Measurements from ENCODE around the gene NRXN3. TPM values are rescaled to one million over a fixed set of nuclear protein-coding genes. Genes with fewer than 3 reads are reported as not detected.
"Not testable (repeated sequence)": the region's sequence is repeated elsewhere in the genome, so short reads cannot be mapped to it uniquely, and the experiment has no call there.

The NRXN3 gene
- total RNA-seq, 2 experiments from 2014 or later, result not detected

DNA sequence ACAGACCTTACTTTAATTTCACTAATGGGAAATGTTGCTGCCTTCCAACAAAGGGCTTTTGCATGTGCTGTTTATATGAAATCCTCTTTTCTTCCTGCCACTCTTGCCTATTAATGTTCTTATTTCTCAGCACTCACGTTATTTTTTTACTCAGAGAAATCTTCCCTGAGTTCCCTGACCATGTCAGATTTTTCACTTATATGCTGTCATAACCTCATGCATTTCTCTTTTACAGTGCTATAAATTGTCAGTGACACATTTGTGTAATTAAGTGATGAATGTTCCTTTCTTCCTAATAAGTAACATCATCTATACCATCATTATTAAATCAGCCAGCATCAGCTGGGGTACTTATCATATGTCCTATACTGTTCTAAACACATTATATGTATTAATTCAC lies 1597.1 kb downstream of the NRXN3 start:
- Mint-ChIP-seq H3K27me3 (no peaks in the 10 kb centered on the region), H3K36me3 (no peaks in the 10 kb centered on the region), H3K9me3 (peaks cover 17% of the 10 kb centered on the region), H3K27ac (no peak overlapping the region), H3K4me3 (no peak overlapping the region), H3K4me1 (ENCODE audit: low read depth) (no peaks in the 10 kb centered on the region)
- CTCF ChIA-PET, result no interaction called here
- intact Hi-C loops (cut with micrococcal nuclease), result no loop called here
- POLR2A ChIA-PET, result no interaction called here
- DNase-seq, result no peak

DNA sequence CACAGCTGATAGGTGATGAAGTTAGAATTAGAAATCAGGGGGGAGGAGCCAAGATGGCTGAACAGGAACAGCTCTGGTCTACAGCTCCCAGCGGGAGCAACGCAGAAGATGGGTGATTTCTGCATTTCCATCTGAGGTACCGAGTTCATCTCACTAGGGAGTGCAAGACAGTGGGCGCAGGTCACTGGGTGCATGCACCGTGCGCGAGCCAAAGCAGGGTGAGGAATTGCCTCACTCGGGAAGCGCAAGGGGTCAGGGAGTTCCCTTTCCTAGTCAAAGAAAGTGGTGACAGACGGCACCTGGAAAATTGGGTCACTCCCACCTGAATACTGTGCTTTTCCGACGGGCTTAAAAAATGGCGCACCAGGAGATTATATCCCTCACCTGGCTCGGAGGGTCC lies 1597.5 kb downstream of the NRXN3 start:
- H3K27me3 Mint-ChIP-seq; H3K36me3 Mint-ChIP-seq; H3K4me1 Mint-ChIP-seq (ENCODE audit: low read depth); intact Hi-C loops (cut with micrococcal nuclease); POLR2A ChIA-PET; CTCF ChIA-PET; H3K4me3 Mint-ChIP-seq; H3K27ac Mint-ChIP-seq; DNase-seq: not testable (repeated sequence)
- peaks cover 17% of the 10 kb centered on the region for H3K9me3 Mint-ChIP-seq

DNA sequence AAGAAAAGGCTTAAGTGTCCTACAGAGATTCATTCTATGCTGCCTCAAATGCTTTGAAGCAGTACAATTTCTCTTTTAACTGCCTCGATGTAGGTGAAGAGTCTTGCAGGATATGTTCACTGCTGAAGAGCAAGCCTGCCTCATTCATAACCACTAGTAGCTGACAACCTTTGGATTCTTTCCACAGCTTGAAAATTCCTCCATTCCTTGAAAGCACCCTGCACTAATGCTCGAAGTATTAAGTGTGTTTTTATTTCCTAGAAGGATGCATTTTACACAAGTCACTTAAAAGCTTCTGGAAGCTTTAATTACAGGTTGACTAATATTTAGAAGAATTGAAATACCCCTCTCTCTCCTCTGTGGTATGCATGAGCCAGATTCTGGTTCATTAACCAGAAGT lies 1611.7 kb downstream of the NRXN3 start:
- no peaks in the 10 kb centered on the region for H3K36me3 Mint-ChIP-seq
- H3K4me3 Mint-ChIP-seq, result no peak overlapping the region
- no peaks in the 10 kb centered on the region for H3K4me1 Mint-ChIP-seq (ENCODE audit: low read depth)
- no peak for DNase-seq
- peaks cover 2% of the 10 kb centered on the region for H3K9me3 Mint-ChIP-seq
- POLR2A ChIA-PET, result no interaction called here
- intact Hi-C loops (cut with micrococcal nuclease), result no loop called here
- H3K27ac Mint-ChIP-seq, result no peak overlapping the region
- H3K27me3 Mint-ChIP-seq, result no peaks in the 10 kb centered on the region
- CTCF ChIA-PET, result no interaction called here

DNA sequence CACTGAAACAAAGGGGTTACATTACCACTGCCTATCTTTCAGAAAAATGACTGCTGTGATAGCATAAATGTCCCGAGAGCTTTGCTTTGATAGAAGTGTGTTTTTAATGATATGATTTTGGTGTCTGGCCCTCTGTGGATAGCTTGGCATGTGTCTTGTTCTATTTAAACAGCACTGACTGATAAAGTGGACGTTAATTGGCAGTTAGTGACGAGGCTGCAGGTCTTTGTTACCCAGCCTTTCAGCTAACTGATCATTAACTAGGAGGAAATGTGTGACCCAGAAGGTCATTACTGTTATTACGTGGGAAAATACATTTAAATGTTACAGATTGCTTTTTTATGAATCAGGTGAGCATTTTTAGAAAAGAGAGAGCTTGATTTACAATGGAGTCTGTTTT lies 1612.9 kb downstream of the NRXN3 start:
- Mint-ChIP-seq H3K27ac (no peak overlapping the region), H3K4me3 (no peak overlapping the region), H3K27me3 (no peaks in the 10 kb centered on the region), H3K4me1 (ENCODE audit: low read depth) (no peaks in the 10 kb centered on the region), H3K9me3 (peaks cover 2% of the 10 kb centered on the region), H3K36me3 (no peaks in the 10 kb centered on the region)
- no peak for DNase-seq
- ChIA-PET POLR2A (no interaction called here), CTCF (no interaction called here)
- intact Hi-C loops (cut with micrococcal nuclease), result no loop called here

DNA sequence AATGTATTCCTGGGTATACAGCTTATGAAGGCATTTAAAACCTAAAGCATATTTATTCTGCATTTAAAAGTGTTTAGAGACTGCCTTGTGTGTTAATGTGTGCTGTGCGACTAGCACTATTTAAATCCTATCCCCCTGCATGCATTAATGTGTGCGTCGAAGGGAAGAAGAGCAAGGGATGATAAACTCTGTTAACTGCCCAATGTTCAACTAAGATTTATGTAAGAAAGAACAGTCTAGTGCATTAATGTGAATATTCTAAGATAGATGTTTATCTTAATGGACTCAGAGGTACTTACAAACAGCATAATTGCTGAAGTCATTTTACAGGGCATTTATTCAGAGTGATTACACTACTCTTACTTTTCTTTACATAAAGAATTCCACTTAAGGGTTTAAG lies 1616.3 kb downstream of the NRXN3 start:
- ChIA-PET CTCF (no interaction called here), POLR2A (no interaction called here)
- DNase-seq, result no peak
- Mint-ChIP-seq H3K4me3 (no peak overlapping the region), H3K4me1 (ENCODE audit: low read depth) (no peaks in the 10 kb centered on the region), H3K27ac (no peak overlapping the region), H3K36me3 (no peaks in the 10 kb centered on the region), H3K27me3 (no peaks in the 10 kb centered on the region), H3K9me3 (peaks cover 2% of the 10 kb centered on the region)
- intact Hi-C loops (cut with micrococcal nuclease), result no loop called here

DNA sequence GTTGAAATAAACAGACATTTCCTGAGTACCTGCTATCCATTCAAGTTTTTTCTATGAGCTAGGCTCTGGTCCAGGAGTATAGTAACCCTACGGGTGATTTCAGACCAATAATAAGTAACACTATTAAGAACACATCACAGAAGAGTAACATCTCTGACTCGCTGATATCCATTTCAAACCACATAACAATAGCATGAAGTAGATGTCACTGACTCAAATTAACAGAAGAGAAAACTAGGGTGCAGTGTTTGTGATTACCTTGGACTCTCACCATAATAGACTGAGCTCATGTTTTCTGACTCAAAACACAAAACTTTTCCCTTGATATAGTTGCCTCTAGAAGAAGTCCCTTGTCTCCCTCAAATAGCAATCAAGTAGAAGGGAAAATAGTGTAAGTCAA lies 1618.2 kb downstream of the NRXN3 start:
- Mint-ChIP-seq H3K27ac (no peak overlapping the region), H3K9me3 (no peaks in the 10 kb centered on the region), H3K27me3 (no peaks in the 10 kb centered on the region), H3K4me1 (ENCODE audit: low read depth) (no peaks in the 10 kb centered on the region), H3K4me3 (no peak overlapping the region), H3K36me3 (no peaks in the 10 kb centered on the region)
- intact Hi-C loops (cut with micrococcal nuclease), result no loop called here
- CTCF ChIA-PET, result no interaction called here
- POLR2A ChIA-PET, result no interaction called here
- no peak for DNase-seq

DNA sequence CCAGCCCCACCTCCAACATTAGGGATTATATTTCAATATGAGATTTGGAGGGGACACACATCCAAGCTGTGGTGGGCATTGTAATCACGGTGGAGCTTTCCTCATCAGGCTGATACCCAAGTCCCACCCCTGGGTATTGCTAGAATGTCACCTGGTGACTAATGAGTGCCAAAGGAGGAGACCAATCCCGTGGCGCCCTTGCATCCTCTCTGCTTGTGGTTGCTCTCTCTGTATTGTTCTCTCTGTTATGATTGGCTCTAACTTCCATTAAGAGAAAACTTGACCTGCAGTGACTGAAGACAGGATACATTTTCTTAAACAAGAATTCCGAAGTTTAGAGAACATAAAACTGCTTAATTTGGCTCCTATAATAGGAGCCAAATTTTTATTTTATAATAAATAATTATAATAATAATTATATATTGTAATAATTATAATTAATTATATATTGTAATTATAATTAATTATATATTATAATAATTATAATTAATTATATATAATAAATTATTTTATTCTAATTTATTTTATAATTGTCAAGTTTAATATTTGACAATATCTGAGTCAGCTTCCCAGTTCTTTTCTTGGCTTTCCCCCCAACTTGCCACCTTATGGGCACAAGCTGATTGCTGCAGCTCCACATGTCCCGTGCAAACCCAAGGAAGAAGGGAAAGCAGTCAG lies 1621.0 kb downstream of the NRXN3 start:
- Mint-ChIP-seq H3K4me1 (ENCODE audit: low read depth) (no peaks in the 10 kb centered on the region), H3K4me3 (no peak overlapping the region), H3K27ac (no peak overlapping the region), H3K27me3 (no peaks in the 10 kb centered on the region), H3K9me3 (no peaks in the 10 kb centered on the region), H3K36me3 (no peaks in the 10 kb centered on the region)
- no peak for DNase-seq
- POLR2A ChIA-PET, result no interaction called here
- intact Hi-C loops (cut with micrococcal nuclease), result no loop called here
- CTCF ChIA-PET, result no interaction called here

DNA sequence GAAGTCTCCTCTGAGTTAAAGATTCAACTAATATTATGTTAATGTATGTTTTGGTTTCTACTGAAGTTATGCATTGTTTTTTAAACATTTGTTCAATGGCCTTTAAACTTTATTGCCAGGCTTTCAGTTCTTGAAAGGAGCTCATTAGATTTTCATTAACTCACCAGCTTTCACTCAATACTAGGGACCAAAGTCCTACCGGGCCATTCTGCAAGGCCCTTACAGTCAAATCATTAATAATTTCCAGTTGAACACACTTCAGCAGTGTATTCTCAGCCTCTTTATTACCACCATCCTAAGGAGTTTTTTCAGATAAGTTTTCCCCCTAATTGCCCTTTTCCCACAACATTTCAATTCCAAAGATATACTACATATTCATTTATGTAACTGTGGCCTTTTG lies 1631.9 kb downstream of the NRXN3 start:
- Mint-ChIP-seq H3K27ac (no peak overlapping the region), H3K9me3 (no peaks in the 10 kb centered on the region), H3K4me3 (no peak overlapping the region), H3K4me1 (ENCODE audit: low read depth) (no peaks in the 10 kb centered on the region), H3K36me3 (no peaks in the 10 kb centered on the region), H3K27me3 (no peaks in the 10 kb centered on the region)
- DNase-seq, result no peak
- ChIA-PET CTCF (no interaction called here), POLR2A (interaction anchor here (0.5 kb wide), 1 partner anchor 1680 kb away, joined by 4 read pairs; no protein-coding TSS in a partner anchor)
- intact Hi-C loops (cut with micrococcal nuclease), result no loop called here

DNA sequence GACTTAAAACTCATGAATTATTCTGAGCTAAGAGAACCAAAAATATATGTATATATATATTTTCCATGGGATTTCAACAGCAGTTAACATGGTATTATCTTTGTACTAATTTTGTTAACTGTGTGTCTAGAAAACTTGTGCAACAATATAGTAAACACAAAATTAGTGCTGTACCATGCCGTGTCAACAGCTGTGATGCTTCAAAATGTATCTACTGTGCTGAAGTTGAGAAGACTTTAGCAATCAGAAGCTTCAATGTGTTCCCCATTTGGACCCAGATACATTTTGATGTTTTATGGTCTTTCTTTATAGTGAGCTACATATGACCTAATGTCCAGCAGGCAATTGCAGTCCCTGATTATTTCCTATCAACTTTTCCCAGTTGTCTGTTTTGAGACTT lies 1635.5 kb downstream of the NRXN3 start:
- no peaks in the 10 kb centered on the region for H3K9me3 Mint-ChIP-seq
- DNase-seq, result no peak
- ChIA-PET CTCF (no interaction called here), POLR2A (no interaction called here)
- no peak overlapping the region for H3K4me3 Mint-ChIP-seq
- H3K4me1 Mint-ChIP-seq (ENCODE audit: low read depth), result no peaks in the 10 kb centered on the region
- intact Hi-C loops (cut with micrococcal nuclease), result no loop called here
- H3K36me3 Mint-ChIP-seq, result no peaks in the 10 kb centered on the region
- H3K27ac Mint-ChIP-seq, result no peak overlapping the region
- no peaks in the 10 kb centered on the region for H3K27me3 Mint-ChIP-seq

DNA sequence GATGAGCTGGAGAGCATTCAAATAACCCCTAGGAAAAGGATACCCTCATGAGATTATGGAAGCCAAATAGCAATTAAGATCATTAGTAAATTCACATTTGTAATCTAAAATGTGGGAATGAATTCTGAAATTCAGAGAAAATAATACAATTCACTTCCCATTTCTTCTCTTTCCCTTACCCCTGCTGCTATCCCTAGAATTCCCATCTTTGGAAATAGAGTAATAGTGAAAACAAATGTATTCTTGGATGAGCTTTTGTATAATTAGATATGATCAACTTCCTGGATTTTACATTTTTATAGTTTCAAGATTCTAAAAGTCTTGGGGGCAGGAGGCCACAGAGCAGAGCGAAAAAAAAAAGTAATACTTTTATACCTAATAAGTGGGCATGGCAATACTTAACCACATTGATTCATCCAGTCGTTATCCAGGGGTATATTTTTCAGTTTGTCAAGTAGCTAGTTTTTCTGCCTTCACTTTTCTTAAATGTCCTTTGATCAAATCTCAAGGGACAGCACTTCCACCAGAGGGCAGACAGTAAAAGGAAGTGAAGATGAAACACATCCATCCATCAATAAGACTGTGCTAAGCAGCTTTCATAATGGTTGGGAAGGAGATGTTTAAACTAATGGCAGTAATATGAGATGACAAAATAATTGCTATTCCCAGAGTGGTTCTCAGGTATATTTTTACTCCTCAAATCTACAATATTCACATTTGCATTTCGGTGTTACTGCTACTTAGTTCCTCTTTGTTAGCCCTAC lies 1639.9 kb downstream of the NRXN3 start:
- DNase-seq, result no peak
- Mint-ChIP-seq H3K36me3 (no peaks in the 10 kb centered on the region), H3K4me3 (no peak overlapping the region), H3K4me1 (ENCODE audit: low read depth) (no peaks in the 10 kb centered on the region), H3K9me3 (peaks cover 4% of the 10 kb centered on the region), H3K27ac (no peak overlapping the region), H3K27me3 (no peaks in the 10 kb centered on the region)
- ChIA-PET CTCF (no interaction called here), POLR2A (no interaction called here)
- intact Hi-C loops (cut with micrococcal nuclease), result no loop called here

DNA sequence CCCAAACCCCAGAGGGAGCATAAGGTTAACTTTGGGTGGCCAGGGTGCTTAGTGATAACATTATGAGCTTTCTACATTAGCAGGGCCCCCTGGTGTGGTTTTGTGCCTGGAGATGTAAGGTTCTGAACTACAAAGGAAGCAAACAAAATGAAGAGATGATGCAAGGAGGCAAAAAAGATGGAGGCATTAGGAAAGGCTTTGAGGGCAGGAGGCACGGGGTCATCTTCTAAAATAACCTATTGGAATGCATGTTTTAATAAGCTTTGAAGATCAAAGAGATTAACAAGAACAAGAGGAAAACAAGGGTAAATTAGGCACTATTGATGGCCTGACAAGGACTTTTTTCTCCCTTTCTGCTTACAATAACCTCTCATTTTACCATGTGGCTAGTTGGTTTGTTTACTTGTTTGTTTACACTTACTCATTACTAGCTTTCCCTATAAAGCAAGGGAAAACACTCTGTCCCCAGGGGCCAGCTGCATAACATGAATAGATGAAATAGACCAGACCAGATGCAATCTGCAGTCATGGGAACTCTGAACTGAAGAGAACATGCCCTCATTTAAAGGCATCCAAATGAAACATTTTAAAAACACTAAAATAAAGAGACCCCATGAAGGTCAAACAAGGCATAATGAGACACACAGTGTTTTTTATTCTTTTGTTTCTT lies 1650.8 kb downstream of the NRXN3 start:
- DNase-seq, result no peak
- no peaks in the 10 kb centered on the region for H3K27me3 Mint-ChIP-seq
- H3K36me3 Mint-ChIP-seq, result no peaks in the 10 kb centered on the region
- POLR2A ChIA-PET, result no interaction called here
- CTCF ChIA-PET, result interaction anchor here (0.6 kb wide), 1 partner anchor 887 kb away, joined by 4 read pairs; no protein-coding TSS in a partner anchor
- H3K9me3 Mint-ChIP-seq, result peaks cover 5% of the 10 kb centered on the region
- no peaks in the 10 kb centered on the region for H3K4me1 Mint-ChIP-seq (ENCODE audit: low read depth)
- H3K27ac Mint-ChIP-seq, result no peak overlapping the region
- intact Hi-C loops (cut with micrococcal nuclease), result no loop called here
- H3K4me3 Mint-ChIP-seq, result no peak overlapping the region

DNA sequence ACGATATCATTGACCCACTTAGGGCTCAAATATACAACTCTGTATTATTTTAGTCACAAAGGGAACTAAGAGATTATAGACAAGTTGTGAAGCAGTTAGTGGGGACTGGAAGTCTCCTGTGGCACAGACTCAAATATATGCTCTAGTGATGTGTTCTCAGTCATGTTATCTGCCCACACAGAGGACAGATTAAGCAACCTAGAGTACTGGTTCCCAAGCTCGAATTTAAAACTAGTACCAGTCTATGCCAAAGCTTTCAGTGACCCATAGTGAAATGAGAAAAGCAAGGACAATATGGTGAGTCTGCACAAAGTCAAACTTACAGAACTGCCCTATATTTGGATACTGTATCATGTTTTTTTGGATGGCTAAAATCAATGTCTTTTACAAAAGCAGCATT lies 1651.9 kb downstream of the NRXN3 start:
- CTCF ChIA-PET, result no interaction called here
- POLR2A ChIA-PET, result no interaction called here
- no peaks in the 10 kb centered on the region for H3K36me3 Mint-ChIP-seq
- intact Hi-C loops (cut with micrococcal nuclease), result no loop called here
- no peak overlapping the region for H3K27ac Mint-ChIP-seq
- H3K4me1 Mint-ChIP-seq (ENCODE audit: low read depth), result no peaks in the 10 kb centered on the region
- H3K4me3 Mint-ChIP-seq, result no peak overlapping the region
- peaks cover 2% of the 10 kb centered on the region for H3K9me3 Mint-ChIP-seq
- no peak for DNase-seq
- H3K27me3 Mint-ChIP-seq, result no peaks in the 10 kb centered on the region

DNA sequence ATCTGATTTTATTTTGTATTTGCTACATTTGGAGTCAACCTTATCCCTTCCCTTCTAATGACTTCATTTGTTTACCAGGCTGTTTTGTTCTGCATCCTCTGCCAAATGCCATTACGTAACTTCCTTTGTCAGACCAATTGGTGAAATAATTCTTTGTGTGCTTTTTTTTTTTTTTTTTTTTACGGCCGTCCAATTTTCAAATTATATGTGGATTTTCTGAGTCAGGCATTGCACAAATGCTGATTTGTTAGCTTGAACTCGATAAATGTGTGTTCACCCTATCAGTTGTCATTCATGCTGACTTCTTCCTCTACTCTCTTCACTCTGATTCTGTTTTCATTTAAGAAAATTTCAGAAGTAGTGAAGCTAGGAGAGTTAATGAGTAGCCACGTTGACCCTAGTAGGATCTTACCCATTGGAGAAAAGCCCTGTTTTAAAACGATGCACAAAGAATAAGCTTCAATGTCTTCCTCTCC lies 1654.9 kb downstream of the NRXN3 start:
- ChIA-PET POLR2A (no interaction called here), CTCF (no interaction called here)
- Mint-ChIP-seq H3K4me1 (ENCODE audit: low read depth) (no peaks in the 10 kb centered on the region), H3K36me3 (no peaks in the 10 kb centered on the region), H3K9me3 (no peaks in the 10 kb centered on the region), H3K27me3 (no peaks in the 10 kb centered on the region), H3K27ac (no peak overlapping the region), H3K4me3 (no peak overlapping the region)
- DNase-seq, result no peak
- intact Hi-C loops (cut with micrococcal nuclease), result no loop called here

Data from activated CD4-positive, alpha-beta memory T cell treated with anti-CD3 and anti-CD28 coated beads for 36 hours (primary cell).